ENCODE measurements around the gene SDCCAG8. TPM values are rescaled to one million over a fixed set of nuclear protein-coding genes. Genes with fewer than 3 reads are reported as not detected.

Gene SDCCAG8
- total and polyA plus RNA-seq, 4 donors: 25.4 to 96.7 (median 48.2) TPM

- Histone ChIP-seq H3K4me1 (ENCODE audit: control insufficient read depth in 5 of 5, insufficient read depth in 5 of 5, low read length in 5 of 5) (peaks cover 0 to 17% (median 13%) of the 10 kb centered on the region in 5 donors), H3K36me3 (ENCODE audit: control insufficient read depth in 4 of 4, insufficient read depth in 4 of 4, low read length in 4 of 4) (peaks cover 0 to 3% (median 0%) of the 10 kb centered on the region in 4 donors), H3K9ac (ENCODE audit: insufficient read depth in 1 of 2, low read length in 2 of 2) (peak overlapping the region in 1 of 2 donors; percentile 26), H3K27me3 (ENCODE audit: control insufficient read depth in 3 of 3, insufficient read depth in 3 of 3, low read length in 2 of 3) (no peaks in the 10 kb centered on the region), H3K27ac (ENCODE audit: low read depth in 1 of 2, low read length in 1 of 2) (peak overlapping the region in 1 of 2 donors; percentile 73), H3K9me3 (ENCODE audit: control insufficient read depth in 4 of 4, insufficient read depth in 3 of 4, low read length in 3 of 4) (no peaks in the 10 kb centered on the region), H3K4me3 (no peak overlapping the region)
- peak; percentile 50 for ATAC-seq (ENCODE audit: insufficient read depth, low FRiP score)
- no peak for TF ChIP-seq CTCF (IDR thresholded peaks at IDR 0.05; ENCODE audit: control extremely low read depth, extremely low read depth)
- peak in 2 of 3 donors; percentile 44 to 65 for DNase-seq
- 33 to 40% methylated on average over 12 of the region's 12 CpGs for WGBS, 2 donors
These were observed 12.2 kb downstream of the SDCCAG8 start for GRCh38 chr1:243267914-243268653.

GRCh38 chr1:243268751-243269460 is 13.1 kb downstream of the SDCCAG8 start:
- DNase-seq (no peak), ATAC-seq (ENCODE audit: insufficient read depth, low FRiP score) (no peak)
- Histone ChIP-seq H3K27me3 (ENCODE audit: control insufficient read depth in 3 of 3, insufficient read depth in 3 of 3, low read length in 2 of 3) (no peaks in the 10 kb centered on the region), H3K9ac (ENCODE audit: insufficient read depth in 1 of 2, low read length in 2 of 2) (peak overlapping the region in 1 of 2 donors; percentile 26), H3K9me3 (ENCODE audit: control insufficient read depth in 4 of 4, insufficient read depth in 3 of 4, low read length in 3 of 4) (no peaks in the 10 kb centered on the region), H3K36me3 (ENCODE audit: control insufficient read depth in 4 of 4, insufficient read depth in 4 of 4, low read length in 4 of 4) (peaks cover 0 to 3% (median 0%) of the 10 kb centered on the region in 4 donors), H3K4me1 (ENCODE audit: control insufficient read depth in 5 of 5, insufficient read depth in 5 of 5, low read length in 5 of 5) (peaks cover 0 to 17% (median 12%) of the 10 kb centered on the region in 5 donors), H3K4me3 (no peak overlapping the region), H3K27ac (ENCODE audit: low read depth in 1 of 2, low read length in 1 of 2) (peak overlapping the region; percentile 3 to 82)
- no peak for TF ChIP-seq CTCF (IDR thresholded peaks at IDR 0.05; ENCODE audit: control extremely low read depth, extremely low read depth)
- WGBS, 2 donors: 78% methylated on average over 13 of the region's 13 CpGs

DNA sequence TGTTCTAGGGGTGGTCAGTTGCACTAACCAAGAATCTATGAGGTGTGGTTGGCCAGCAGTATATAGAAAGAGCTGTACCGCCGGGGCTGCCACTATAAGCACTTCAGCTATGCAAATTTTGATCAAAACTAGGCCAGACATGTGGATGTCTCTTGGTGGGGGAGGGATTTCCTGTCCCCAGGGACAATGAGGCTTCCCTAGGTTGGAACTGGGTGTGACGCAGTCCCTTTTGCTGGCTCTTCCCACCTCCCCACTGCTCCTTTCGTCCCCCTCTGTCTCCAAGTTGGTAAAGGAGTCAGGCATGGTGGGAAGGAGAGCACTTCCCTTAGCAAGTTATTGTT is 13.6 kb downstream of the SDCCAG8 start:
- H3K4me3 ChIP-seq: no peak overlapping the region
- peak overlapping the region in 1 of 2 donors; percentile 82 for H3K27ac ChIP-seq (ENCODE audit: low read depth in 1 of 2, low read length in 1 of 2)
- no peak for TF ChIP-seq CTCF (IDR thresholded peaks at IDR 0.05; ENCODE audit: control extremely low read depth, extremely low read depth)
- H3K36me3 ChIP-seq (ENCODE audit: control insufficient read depth in 4 of 4, insufficient read depth in 4 of 4, low read length in 4 of 4): peaks cover 0 to 3% (median 0%) of the 10 kb centered on the region in 4 donors
- peaks cover 0 to 17% (median 9%) of the 10 kb centered on the region in 5 donors for H3K4me1 ChIP-seq (ENCODE audit: control insufficient read depth in 5 of 5, insufficient read depth in 5 of 5, low read length in 5 of 5)
- ATAC-seq (ENCODE audit: insufficient read depth, low FRiP score): no peak
- WGBS, 2 donors: 75 to 89% methylated on average over 4 of the region's 4 CpGs
- no peaks in the 10 kb centered on the region for H3K27me3 ChIP-seq (ENCODE audit: control insufficient read depth in 3 of 3, insufficient read depth in 3 of 3, low read length in 2 of 3)
- no peak overlapping the region for H3K9ac ChIP-seq (ENCODE audit: insufficient read depth in 1 of 2, low read length in 2 of 2)
- DNase-seq: no peak
- no peaks in the 10 kb centered on the region for H3K9me3 ChIP-seq (ENCODE audit: control insufficient read depth in 4 of 4, insufficient read depth in 3 of 4, low read length in 3 of 4)
